Upper lobe of left lung (tissue), 6 donors: ENCODE measurements around the gene MAN1C1. TPM values are rescaled to one million over a fixed set of nuclear protein-coding genes. Genes with fewer than 3 reads are reported as not detected.

Experiments
- ATAC-seq, 2 donors: fragments of 200-7000 bp; cut with Tn5 transposase; one replicate each; pipeline ENCODE4 v1.9.1; 2022; ENCODE audit warnings: mild to moderate bottlenecking in 2 of 2, moderate library complexity in 2 of 2; ENCODE audit not compliant: low FRiP score in 2 of 2
- DNase-seq, 2 donors: peaks; one replicate each; pipeline ENCODE4 v3.0.0-alpha.2; 2019 to 2020
- H3K27ac ChIP-seq, 4 donors: fragments of 200-600 bp; sonication (generic); one replicate each; pipeline ENCODE4 v1.5.1; 2016 to 2019
- H3K27me3 ChIP-seq, 4 donors: fragments of 200-600 bp; sonication (generic); one replicate each; pipeline ENCODE4 v1.5.1; 2017 to 2019
- H3K36me3 ChIP-seq, 4 donors: fragments of 200-600 bp; sonication (generic); one replicate each; pipeline ENCODE4 v1.5.1; 2016 to 2019
- H3K4me1 ChIP-seq, 4 donors: fragments of 200-600 bp; sonication (generic); one replicate each; pipeline ENCODE4 v1.5.1; 2018 to 2019
- H3K4me3 ChIP-seq, 4 donors: fragments of 200-600 bp; sonication (generic); one replicate each; pipeline ENCODE4 v1.5.1; 2017 to 2019; ENCODE audit warnings: mild to moderate bottlenecking in 2 of 4, moderate library complexity in 1 of 4
- H3K9me3 ChIP-seq, 4 donors: fragments of 200-600 bp; sonication (generic); one replicate each; pipeline ENCODE4 v1.5.1; 2018 to 2019
- EP300 ChIP-seq, 4 donors: sonication (generic); formaldehyde crosslinking; IDR thresholded peaks; one replicate each; pipeline ENCODE4 v1.5.1; 2017; ENCODE audit warnings: antibody characterized with exemption in 4 of 4, control low read depth in 2 of 4
- POLR2A ChIP-seq, 4 donors: fragments of 450-650 bp; IDR thresholded peaks; one replicate each; pipeline ENCODE4 v1.5.1; 2016 to 2017; ENCODE audit warnings: antibody characterized with exemption in 4 of 4, mild to moderate bottlenecking in 2 of 4
- POLR2AphosphoS5 ChIP-seq, 2 donors: sonication (generic); formaldehyde crosslinking; IDR thresholded peaks; one replicate each; pipeline ENCODE4 v1.5.1; 2017; ENCODE audit warnings: antibody characterized with exemption in 2 of 2
- WGBS, 2 donors: methylation state at CpG; one replicate each; pipeline ENCODE4 v1.1.5; 2017 to 2018; 5-methylcytosine and 5-hydroxymethylcytosine counted together
- total RNA-seq, 6 donors: library from RNA; depleted of rRNA in 4 of 6; stranded (reverse); fragments of >200 nt in 4 of 6; gene quantifications; one replicate each; pipeline versions ENCODE4 v1.1.0 to v1.2.1, GENCODE V29; 2016 to 2021
- TF ChIP-seq, protein P1 (sequence below), 6 experiments: fragments of 450-650 bp in 4 of 6; fragments of 200-600 bp in 2 of 6; sonication (generic) in 2 of 6; IDR thresholded peaks; one replicate each; pipeline ENCODE4 v1.5.1; 2016 to 2019; ENCODE audit warnings: antibody characterized with exemption in 6 of 6
- donor health status: DM: no; HTN: no; CAD: no; lungs with moderate emphysema.
- donor health status: DM: no; HTN: yes; CAD: no; lungs with severe emphysema.

Gene MAN1C1
- total RNA-seq, 6 donors from 2014 or later, result 5.3 to 32.5 (median 16.2) TPM

DNA sequence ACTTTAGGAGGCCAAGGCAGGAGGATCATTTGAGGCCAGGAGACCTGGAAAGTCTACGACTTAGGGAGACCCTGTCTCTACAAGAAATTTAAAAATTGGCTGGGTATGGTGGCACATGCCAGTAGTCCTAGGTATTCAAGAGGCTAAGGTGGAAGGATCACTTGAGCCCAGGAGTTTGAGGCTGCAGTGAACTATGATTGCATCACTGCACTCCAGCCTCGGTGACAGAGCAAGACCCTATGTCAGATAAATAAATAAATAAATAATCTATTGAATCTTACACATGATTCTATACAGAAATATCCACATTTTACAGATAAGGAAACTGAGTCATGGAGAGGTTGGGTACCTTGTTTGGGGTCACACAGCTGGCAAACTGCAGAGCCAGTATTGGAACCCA lies 89.1 kb downstream of the MAN1C1 start:
- no peak overlapping the region for H3K4me3 ChIP-seq
- TF ChIP-seq POLR2A (IDR thresholded peaks at IDR 0.05) (no peak), POLR2AphosphoS5 (IDR thresholded peaks at IDR 0.05) (no peak), EP300 (IDR thresholded peaks at IDR 0.05) (no peak)
- TF ChIP-seq, protein P1, sequence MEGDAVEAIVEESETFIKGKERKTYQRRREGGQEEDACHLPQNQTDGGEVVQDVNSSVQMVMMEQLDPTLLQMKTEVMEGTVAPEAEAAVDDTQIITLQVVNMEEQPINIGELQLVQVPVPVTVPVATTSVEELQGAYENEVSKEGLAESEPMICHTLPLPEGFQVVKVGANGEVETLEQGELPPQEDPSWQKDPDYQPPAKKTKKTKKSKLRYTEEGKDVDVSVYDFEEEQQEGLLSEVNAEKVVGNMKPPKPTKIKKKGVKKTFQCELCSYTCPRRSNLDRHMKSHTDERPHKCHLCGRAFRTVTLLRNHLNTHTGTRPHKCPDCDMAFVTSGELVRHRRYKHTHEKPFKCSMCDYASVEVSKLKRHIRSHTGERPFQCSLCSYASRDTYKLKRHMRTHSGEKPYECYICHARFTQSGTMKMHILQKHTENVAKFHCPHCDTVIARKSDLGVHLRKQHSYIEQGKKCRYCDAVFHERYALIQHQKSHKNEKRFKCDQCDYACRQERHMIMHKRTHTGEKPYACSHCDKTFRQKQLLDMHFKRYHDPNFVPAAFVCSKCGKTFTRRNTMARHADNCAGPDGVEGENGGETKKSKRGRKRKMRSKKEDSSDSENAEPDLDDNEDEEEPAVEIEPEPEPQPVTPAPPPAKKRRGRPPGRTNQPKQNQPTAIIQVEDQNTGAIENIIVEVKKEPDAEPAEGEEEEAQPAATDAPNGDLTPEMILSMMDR (IDR thresholded peaks at IDR 0.05), result no peak
- H3K36me3 ChIP-seq, result no peaks in the 10 kb centered on the region
- no peak overlapping the region for H3K27ac ChIP-seq
- 79 to 90% methylated on average over 2 of the region's 2 CpGs for WGBS, 2 donors
- H3K27me3 ChIP-seq, result no peaks in the 10 kb centered on the region
- no peaks in the 10 kb centered on the region for H3K9me3 ChIP-seq
- no peak for ATAC-seq
- no peak for DNase-seq
- H3K4me1 ChIP-seq, result peaks cover 7 to 35% (median 19%) of the 10 kb centered on the region in 4 donors

DNA sequence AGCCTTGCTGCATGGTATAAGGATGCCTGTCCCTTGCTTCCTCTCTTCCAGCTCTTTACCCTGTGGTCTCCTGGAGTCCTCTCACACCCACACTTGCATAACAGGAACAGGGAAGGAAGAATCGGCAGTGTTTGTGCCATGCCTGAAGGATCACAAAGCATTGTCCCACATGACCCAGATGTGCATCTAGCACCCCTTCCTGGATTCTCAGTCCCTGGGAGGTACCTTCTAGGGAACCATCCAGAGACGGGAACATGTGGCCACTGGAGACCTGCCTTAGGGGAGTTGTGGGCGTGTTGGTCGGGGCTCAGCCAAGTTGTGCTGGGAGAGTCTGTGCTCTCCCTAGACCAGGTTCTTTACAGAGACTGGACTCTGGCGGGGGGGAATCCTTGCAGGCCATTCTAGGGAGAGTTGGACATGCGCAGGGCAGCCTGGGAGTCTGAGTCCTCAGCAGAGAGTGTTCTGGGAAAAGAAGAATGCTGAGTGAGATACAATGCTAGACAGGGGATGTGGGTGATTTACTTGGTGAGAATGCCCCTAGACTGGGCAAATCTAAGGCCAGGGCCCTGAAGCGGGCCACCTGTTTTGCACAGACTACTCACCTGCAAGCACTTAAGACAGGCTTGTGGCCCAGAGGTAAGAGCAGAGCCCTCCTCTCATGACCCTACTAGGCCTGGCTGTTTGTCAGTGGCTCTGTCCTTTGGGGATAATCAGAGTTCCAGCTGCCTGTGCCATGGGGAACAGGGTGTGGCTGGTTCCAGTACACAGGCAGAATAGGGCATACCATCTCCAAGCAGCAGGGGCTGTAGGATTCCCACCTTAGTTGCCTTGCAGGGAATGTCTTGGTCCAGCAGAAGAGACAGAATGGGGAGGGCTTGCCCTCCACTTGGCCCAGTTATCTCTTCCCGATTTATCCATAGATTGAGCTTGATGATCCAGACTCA lies 89.8 kb downstream of the MAN1C1 start:
- H3K36me3 ChIP-seq, result no peaks in the 10 kb centered on the region
- no peaks in the 10 kb centered on the region for H3K9me3 ChIP-seq
- H3K27ac ChIP-seq, result no peak overlapping the region
- H3K4me1 ChIP-seq, result peaks cover 8 to 35% (median 18%) of the 10 kb centered on the region in 4 donors
- H3K27me3 ChIP-seq, result no peaks in the 10 kb centered on the region
- ATAC-seq (peak in 1 of 2 donors; percentile 15), DNase-seq (peak in 1 of 2 donors; percentile 20)
- no peak overlapping the region for H3K4me3 ChIP-seq
- TF ChIP-seq, protein P1 (IDR thresholded peaks at IDR 0.05), result no peak
- TF ChIP-seq EP300 (IDR thresholded peaks at IDR 0.05), result no peak
- TF ChIP-seq POLR2AphosphoS5 (IDR thresholded peaks at IDR 0.05), result no peak
- TF ChIP-seq POLR2A (IDR thresholded peaks at IDR 0.05), result no peak
- 85 to 87% methylated on average over 8 of the region's 8 CpGs for WGBS, 2 donors

DNA sequence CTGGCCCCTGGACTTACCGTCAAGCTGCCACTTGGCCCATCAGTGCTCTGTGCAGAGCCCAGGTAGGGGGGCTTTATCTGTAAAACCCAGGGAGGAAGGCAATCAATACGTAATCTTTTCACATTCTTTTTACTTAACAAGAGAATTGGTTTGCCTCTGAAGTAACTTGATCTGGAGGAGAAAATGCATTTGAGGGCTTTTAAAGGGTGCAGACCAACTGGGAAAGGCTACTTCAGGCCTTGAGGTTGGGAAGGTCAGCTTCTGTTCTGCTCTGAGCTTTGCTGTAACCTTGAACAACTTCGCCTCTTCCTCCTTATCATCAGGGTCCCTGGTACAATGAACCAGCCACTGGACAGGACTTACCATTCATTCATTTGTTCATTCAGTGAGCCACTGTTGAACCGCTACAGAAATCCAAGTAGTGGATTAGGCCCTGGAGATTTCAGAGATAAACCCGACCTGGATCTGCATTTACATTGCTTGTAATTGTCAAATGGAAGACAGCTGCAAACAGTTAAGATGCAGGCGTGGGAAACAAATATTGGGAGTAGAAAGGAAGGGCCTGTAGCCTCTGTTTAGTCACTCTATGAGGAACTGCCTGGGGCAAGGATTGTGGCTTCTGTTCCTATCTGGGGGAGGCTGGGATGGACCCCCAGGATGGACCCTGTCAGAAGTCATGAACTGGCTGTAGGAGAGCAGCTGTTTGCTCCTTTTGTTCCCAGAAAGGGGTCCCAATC lies 90.9 kb downstream of the MAN1C1 start:
- Histone ChIP-seq H3K4me3 (no peak overlapping the region), H3K9me3 (no peaks in the 10 kb centered on the region), H3K4me1 (peaks cover 13 to 31% (median 24%) of the 10 kb centered on the region in 4 donors), H3K36me3 (no peaks in the 10 kb centered on the region), H3K27ac (no peak overlapping the region), H3K27me3 (no peaks in the 10 kb centered on the region)
- DNase-seq (no peak), ATAC-seq (no peak)
- WGBS, 2 donors, result 80 to 83% methylated on average over 6 of the region's 6 CpGs
- TF ChIP-seq EP300 (IDR thresholded peaks at IDR 0.05), result no peak
- TF ChIP-seq POLR2A (IDR thresholded peaks at IDR 0.05), result no peak
- no peak for TF ChIP-seq POLR2AphosphoS5 (IDR thresholded peaks at IDR 0.05)
- TF ChIP-seq, protein P1 (IDR thresholded peaks at IDR 0.05), result no peak

DNA sequence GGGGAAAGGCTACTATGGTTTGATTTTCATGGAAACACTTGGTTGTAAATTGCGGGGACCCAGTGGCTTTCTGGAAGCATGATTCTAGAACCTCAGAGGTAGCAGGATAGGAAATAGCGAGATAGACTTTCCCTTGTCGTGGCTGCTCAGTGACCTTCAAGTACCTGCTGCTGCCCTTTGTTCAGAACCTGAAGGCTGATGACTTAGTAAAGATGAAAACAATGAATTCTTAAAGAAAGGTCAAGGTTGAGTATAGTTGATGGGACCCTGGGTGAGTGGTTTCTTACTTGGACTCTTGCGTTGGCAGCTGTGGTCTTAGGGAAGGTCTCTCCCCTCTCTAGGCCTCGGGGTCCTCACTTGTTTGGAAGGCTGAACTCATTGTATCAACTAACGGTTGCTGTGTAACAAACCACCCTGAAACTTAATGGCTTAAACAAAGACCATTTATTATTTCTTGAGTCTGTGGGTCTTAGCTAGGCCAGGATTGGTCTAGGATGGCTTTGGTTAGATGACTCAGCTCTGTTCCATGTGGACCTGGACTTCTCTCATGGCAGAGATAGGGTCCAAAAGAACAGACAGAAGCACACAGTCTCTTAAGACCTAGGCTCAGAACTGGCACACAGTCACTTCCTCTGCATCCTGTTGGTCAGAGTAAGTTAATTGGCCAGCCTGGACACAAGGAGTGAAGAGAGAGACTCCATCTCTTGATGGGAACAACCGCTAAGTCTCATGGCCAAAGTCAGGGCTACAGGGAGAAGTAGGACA lies 94.2 kb downstream of the MAN1C1 start:
- Histone ChIP-seq H3K36me3 (no peaks in the 10 kb centered on the region), H3K27me3 (no peaks in the 10 kb centered on the region), H3K9me3 (no peaks in the 10 kb centered on the region), H3K27ac (no peak overlapping the region), H3K4me3 (no peak overlapping the region), H3K4me1 (peaks cover 8 to 16% (median 13%) of the 10 kb centered on the region in 4 donors)
- ATAC-seq (no peak), DNase-seq (no peak)
- WGBS, 2 donors, result 89 to 95% methylated on average over 7 of the region's 7 CpGs
- TF ChIP-seq, protein P1 (IDR thresholded peaks at IDR 0.05), result no peak
- TF ChIP-seq EP300 (IDR thresholded peaks at IDR 0.05) (no peak), POLR2AphosphoS5 (IDR thresholded peaks at IDR 0.05) (no peak)
